Heart right ventricle (tissue), 16 donors: ENCODE measurements around the gene ZMIZ1. TPM values are rescaled to one million over a fixed set of nuclear protein-coding genes. Genes with fewer than 3 reads are reported as not detected.

ENCODE experiments used
- ATAC-seq, 8 donors: fragments of 200-7000 bp; cut with Tn5 transposase; one replicate each; pipeline ENCODE4 v1.9.1; 2020; ENCODE audit warnings: mild to moderate bottlenecking in 8 of 8, moderate library complexity in 8 of 8, moderate number of reproducible peaks in 1 of 8
- DNase-seq, 2 donors: peaks; one replicate each; pipeline ENCODE4 v3.0.0-alpha.2; 2020
- H3K27ac ChIP-seq, 10 donors: fragments of 200-600 bp; sonication (generic) in 2 of 10; one replicate each; pipeline versions ENCODE4 v1.5.0 to v1.8.0; 2020 to 2022; ENCODE audit warnings: mild to moderate bottlenecking in 3 of 10
- H3K27me3 ChIP-seq, 7 donors: fragments of 200-600 bp; one replicate each; pipeline ENCODE4 v1.8.0; 2021 to 2022; ENCODE audit warnings: mild to moderate bottlenecking in 2 of 7
- H3K36me3 ChIP-seq, 9 donors: fragments of 200-600 bp; sonication (generic) in 1 of 9; one replicate each; pipeline versions ENCODE4 v1.5.0 to v1.8.0; 2020 to 2022; ENCODE audit warnings: mild to moderate bottlenecking in 2 of 9
- H3K4me1 ChIP-seq, 9 donors: fragments of 200-600 bp; sonication (generic) in 1 of 9; one replicate each; pipeline versions ENCODE4 v1.5.0 to v1.8.0; 2020 to 2022; ENCODE audit warnings: mild to moderate bottlenecking in 4 of 9
- H3K4me3 ChIP-seq, 10 donors: fragments of 200-600 bp; sonication (generic) in 2 of 10; one replicate each; pipeline versions ENCODE4 v1.5.0 to v1.8.0; 2020 to 2022; ENCODE audit warnings: mild to moderate bottlenecking in 7 of 10, moderate library complexity in 2 of 10
- H3K9me3 ChIP-seq, 11 donors: fragments of 200-600 bp in 10 of 11; sonication (generic) in 2 of 11; one replicate each; pipeline versions ENCODE4 v1.5.0 to v1.8.0; 2013 to 2022; ENCODE audit warnings: mild to moderate bottlenecking in 2 of 11, control low read depth in 1 of 11, moderate library complexity in 1 of 11
- CTCF ChIP-seq, 9 donors: fragments of 200-600 bp; sonication (generic) in 2 of 9; IDR thresholded peaks; one replicate each; pipeline versions ENCODE4 v1.5.0 to v1.8.0; 2021 to 2022; ENCODE audit warnings: antibody characterized with exemption in 9 of 9, mild to moderate bottlenecking in 5 of 9, moderate library complexity in 1 of 9
- WGBS, 2 donors: extraction: QIAGEN DNeasy Blood & Tissue Kit; methylation state at CpG; one replicate each; pipeline ENCODE4 v1.1.7; 2013; ENCODE audit warnings: inconsistent platforms in 1 of 2; 5-methylcytosine and 5-hydroxymethylcytosine counted together
- intact Hi-C, 10 donors: fragments of 100-400 bp; cut with DNase I; formaldehyde crosslinking; loops; one replicate each; pipeline versions ENCODE4 v1.11.1 to v1.14.2; 2022
- polyA plus RNA-seq, 2 donors: library from polyadenylated mRNA; stranded (reverse); fragments of 200-250 nt; gene quantifications; one replicate each; pipeline ENCODE4 v1.2.3, GENCODE V29; 2013
- total RNA-seq, 10 donors: library from RNA; stranded (reverse); fragmentation: NEBNext Ultra II Directional in 3 of 10; extraction: Animal tissue kit (Norgen Biotek cat#: 25700) in 3 of 10; gene quantifications; one replicate each; pipeline versions ENCODE4 v1.2.1 to v1.2.4, GENCODE V29; 2021 to 2023
- donor health status: Arrhythmogenic right ventricular cardiomyopathy.
- donor health status: ischemic (EF 13 %, LVEDD 7.1; RV severe dilation, severe dysfunction).
- donor health status: healthy with polysubstance abuse.
- donor health status: DM: no; HTN: yes; CAD: no.
- donor health status: DM: no; HTN: no; CAD: no.
- donor health status: ischemic (EF 25% LVEDD 6.9; RV normal size, moderate dysfunction).
- donor health status: ischemic (EF 25% LVEDD 5.7; RV mildly dilated, moderate dysfunction).
- donor health status: healthy.
- donor health status: DM: yes; HTN: yes; CAD: no.
- donor health status: Ischemic cardiomyopathy.
- donor health status: ischemic (EF 35%, LVEDD 5.7; RV mildly dilated, moderate dysfunction).
- donor health status: nonischemic (EF 11% LVEDD 7.7; RV severe dilation, severe dysfunction).
- donor health status: DM: yes; HTN: yes; CAD: no.
- donor health status: PGD.
- donor health status: ischemic (EF 29% LVEDD 5.4; RV normal size, mild dysfunction).
- donor health status: nonischemic (EF 23%, LVEDD 6.1; RV moderate dilation, normal function).

ZMIZ1 gene
- total and polyA plus RNA-seq, 12 donors: 24.2 to 61.5 (median 49.8) TPM

DNA sequence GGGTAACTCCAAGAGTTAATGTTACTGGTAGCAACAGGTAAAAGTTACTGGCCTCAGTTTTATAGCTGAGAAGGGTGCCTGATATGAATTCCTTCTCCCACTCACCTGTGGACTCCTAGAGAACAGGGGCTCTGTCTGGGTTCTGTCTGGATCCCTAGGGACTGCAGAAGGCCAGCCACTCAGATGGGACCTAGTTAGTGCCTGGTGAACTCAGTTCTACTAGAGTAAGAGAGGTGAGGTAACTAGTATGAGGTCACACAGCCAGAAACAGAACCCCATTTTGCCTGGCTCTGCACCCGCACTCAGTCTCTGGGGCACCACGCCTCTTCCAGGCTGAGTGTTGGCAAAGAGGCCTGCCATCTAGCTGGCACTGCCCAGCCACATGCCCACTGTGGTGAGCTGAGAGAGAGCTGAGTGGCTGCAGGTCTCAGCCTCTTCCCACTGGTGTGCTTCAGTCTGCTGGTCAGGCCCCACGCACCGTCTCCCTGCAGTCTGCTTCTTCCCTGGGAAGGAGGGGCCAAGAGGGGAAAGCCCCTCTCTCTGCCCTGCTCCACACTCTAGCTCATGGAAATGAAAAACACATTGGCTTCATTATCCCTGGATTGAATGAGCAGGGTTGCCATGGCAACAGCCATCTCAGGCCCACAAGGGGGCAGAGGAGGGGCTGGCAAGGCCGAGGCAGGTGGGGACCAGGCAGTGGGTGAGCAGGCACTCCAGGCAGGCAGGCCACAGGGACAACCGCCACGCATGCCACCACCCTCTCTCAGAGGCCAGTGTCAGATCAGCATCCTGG, 110.6 kb downstream of the ZMIZ1 start:
- no peaks in the 10 kb centered on the region for H3K9me3 ChIP-seq
- H3K4me3 ChIP-seq: no peak overlapping the region
- H3K36me3 ChIP-seq: peaks cover 0 to 7% (median 0%) of the 10 kb centered on the region in 9 donors
- H3K4me1 ChIP-seq: peaks cover 82 to 100% (median 98%) of the 10 kb centered on the region in 9 donors
- no peak for TF ChIP-seq CTCF (IDR thresholded peaks at IDR 0.05)
- ATAC-seq: no peak
- intact Hi-C loops: loop anchor here in 1 of 10 donors (10.0 kb wide), 1 partner anchor 105 kb away; no protein-coding TSS in a partner anchor
- 52 to 57% methylated on average over 7 of the region's 7 CpGs for WGBS, 2 donors
- H3K27ac ChIP-seq: peak overlapping the region in 8 of 10 donors; percentile 22 to 91 (median 73)
- peak in 1 of 2 donors; percentile 17 for DNase-seq
- H3K27me3 ChIP-seq: no peaks in the 10 kb centered on the region

GRCh38 chr10:79179957-79180309, 111.2 kb downstream of the ZMIZ1 start:
- Histone ChIP-seq H3K27ac (peak overlapping the region in 8 of 10 donors; percentile 38 to 91 (median 72)), H3K27me3 (no peaks in the 10 kb centered on the region), H3K36me3 (peaks cover 0 to 7% (median 0%) of the 10 kb centered on the region in 9 donors), H3K4me1 (peaks cover 84 to 100% (median 98%) of the 10 kb centered on the region in 9 donors), H3K4me3 (no peak overlapping the region), H3K9me3 (no peaks in the 10 kb centered on the region)
- no peak for TF ChIP-seq CTCF (IDR thresholded peaks at IDR 0.05)
- DNase-seq (no peak), ATAC-seq (no peak)
- WGBS, 2 donors: 65 to 67% methylated on average over 7 of the region's 7 CpGs
- intact Hi-C loops: loop anchor here in 3 of 10 donors (5.0 to 10.0 kb wide), 3 partner anchors 33 to 205 kb away; no protein-coding TSS in a partner anchor

DNA sequence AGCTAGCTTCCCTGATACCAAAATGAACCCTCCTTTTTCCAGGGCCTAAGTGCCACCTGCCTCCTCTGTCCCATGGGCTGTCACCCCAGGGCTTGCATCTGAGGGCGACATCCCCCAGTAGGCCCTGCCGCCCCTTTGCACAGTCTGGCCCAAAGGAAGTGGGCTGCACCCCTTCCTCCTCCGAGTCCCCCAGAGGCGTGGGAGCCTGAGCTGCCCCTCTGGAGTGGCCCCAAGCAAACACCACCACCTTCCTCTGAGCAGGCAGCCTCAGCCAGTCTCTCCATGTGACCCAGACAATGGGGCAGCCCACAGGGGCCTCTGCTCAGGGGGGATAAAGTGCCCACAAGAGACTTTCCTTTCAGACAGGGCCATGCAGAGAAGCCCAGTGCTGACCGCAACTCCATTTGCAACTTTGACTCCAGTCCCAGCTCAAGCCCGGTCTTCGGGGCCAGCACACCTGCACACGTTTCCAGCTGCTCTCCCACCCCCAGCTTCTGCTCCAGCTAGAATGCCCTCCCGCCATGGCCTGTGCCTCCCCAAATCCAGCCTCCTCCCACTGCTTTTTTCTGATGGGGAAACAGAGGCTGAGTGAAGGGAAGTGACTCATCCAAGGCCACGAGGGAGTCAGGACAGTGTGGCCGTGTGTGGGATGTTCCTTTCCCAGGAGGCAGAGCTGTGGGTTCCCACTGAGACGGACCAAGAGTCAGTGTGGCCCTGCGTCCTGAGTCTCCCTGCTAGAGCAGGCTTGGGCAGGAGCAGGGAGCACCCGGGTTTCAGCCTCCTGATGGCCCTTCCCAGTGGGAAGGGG, 111.9 kb downstream of the ZMIZ1 start:
- Histone ChIP-seq H3K27me3 (no peaks in the 10 kb centered on the region), H3K36me3 (peaks cover 0 to 7% (median 0%) of the 10 kb centered on the region in 9 donors), H3K9me3 (no peaks in the 10 kb centered on the region), H3K27ac (peak overlapping the region in 9 of 10 donors; percentile 38 to 91 (median 58)), H3K4me3 (no peak overlapping the region), H3K4me1 (peaks cover 88 to 100% (median 100%) of the 10 kb centered on the region in 9 donors)
- 59 to 71% methylated on average over 14 of the region's 14 CpGs for WGBS, 2 donors
- no peak for TF ChIP-seq CTCF (IDR thresholded peaks at IDR 0.05)
- intact Hi-C loops: loop anchor here in 2 of 10 donors (5.0 to 10.0 kb wide), 2 partner anchors 33 to 206 kb away; no protein-coding TSS in a partner anchor
- DNase-seq (no peak), ATAC-seq (no peak)

GRCh38 chr10:79181227-79181626, 112.5 kb downstream of the ZMIZ1 start:
- peaks cover 0 to 7% (median 0%) of the 10 kb centered on the region in 9 donors for H3K36me3 ChIP-seq
- no peak for TF ChIP-seq CTCF (IDR thresholded peaks at IDR 0.05)
- H3K27me3 ChIP-seq: no peaks in the 10 kb centered on the region
- DNase-seq (peak in 1 of 2 donors; percentile 19), ATAC-seq (no peak)
- intact Hi-C loops: loop anchor here in 2 of 10 donors (5.0 to 10.0 kb wide), 2 partner anchors 34 to 206 kb away; no protein-coding TSS in a partner anchor
- H3K9me3 ChIP-seq: no peaks in the 10 kb centered on the region
- WGBS, 2 donors: 69 to 72% methylated on average over 8 of the region's 8 CpGs
- peak overlapping the region in 8 of 10 donors; percentile 50 to 91 (median 63) for H3K27ac ChIP-seq
- H3K4me3 ChIP-seq: no peak overlapping the region
- peaks cover 86 to 100% (median 100%) of the 10 kb centered on the region in 9 donors for H3K4me1 ChIP-seq
